NOMO-1 treated with DMSO at 0.1 percent for 48 hours (cell line): ENCODE data around the gene HHATL.

Experiments
- DNase-seq: peaks from one replicate; lab custom pipeline; 2025; ENCODE audit not compliant: unreplicated experiment; lab: John Stamatoyannopoulos, UW

The HHATL gene

DNA sequence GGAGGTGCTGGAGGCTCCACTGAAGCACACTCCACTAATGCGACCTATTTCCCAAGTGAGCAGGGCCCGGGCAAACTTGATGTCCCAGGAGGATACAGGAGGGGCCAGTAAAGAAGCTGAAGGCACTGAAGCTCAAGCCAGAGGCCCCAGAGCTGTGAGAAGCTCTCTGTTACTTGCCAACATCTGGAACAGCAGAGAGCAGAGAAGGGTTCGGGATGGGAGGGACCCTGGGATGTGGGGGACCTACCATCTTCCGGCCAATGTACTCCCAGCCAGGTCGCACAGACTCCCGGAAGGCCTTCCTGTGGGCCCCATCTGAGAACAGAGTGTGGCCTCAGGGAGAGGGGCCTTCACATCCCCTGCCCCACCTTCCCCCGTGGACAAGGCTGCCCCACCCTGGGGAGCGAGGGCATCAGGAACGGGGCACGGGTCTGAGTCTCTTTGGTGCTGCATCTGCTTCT, 3.1 kb downstream of the HHATL start:
- DNase-seq, result no peak

DNA sequence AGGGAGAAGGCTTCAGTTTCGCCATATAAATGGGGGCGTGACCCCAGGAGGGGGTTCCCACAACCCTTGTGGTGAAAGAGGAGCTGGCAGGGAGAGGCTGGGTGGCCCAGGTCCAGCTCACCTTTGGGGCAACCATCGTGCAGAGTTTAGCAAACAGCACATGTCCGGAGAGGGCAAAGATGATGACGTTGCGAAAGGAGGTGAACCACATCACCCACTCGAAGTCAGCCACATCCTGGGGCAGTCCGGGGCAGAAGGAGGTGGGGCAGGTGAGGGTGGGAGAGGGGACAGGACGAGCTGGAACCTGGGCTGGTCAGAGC, 3.7 kb downstream of the HHATL start:
- DNase-seq, result no peak

DNA sequence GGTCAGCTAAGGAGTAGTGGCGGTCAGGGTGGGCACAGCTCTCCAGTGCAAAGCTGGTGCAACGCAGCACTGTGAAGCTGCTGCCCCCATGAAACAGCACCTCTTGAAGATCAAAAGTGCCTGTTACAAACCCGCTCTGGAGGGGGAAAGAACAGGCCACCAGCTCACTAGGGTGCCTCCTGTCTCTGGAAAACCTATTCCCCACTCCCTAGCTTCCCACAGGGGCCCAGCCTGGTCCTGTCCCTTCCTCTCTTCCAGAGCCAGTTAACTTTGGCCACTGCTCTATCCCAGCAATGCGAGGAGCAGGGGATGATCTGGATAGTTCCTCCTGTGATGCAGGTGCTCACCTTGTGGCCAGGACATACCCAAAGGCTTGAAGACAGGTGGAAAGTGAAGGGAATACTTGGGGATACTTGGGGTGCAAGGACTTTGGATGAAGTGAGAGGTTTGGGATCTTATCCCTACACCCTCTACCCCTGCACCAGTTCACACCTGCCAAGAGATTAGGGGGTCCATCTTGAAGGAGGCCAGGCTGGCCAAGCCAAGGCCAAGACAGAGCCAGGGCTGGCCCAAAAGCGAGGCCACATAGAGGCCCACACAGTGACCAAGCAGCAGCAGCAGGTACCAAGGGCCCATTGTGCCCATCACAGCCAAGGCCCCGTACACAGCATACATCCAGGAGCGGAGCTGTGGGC, 4.2 kb downstream of the HHATL start:
- no peak for DNase-seq

DNA sequence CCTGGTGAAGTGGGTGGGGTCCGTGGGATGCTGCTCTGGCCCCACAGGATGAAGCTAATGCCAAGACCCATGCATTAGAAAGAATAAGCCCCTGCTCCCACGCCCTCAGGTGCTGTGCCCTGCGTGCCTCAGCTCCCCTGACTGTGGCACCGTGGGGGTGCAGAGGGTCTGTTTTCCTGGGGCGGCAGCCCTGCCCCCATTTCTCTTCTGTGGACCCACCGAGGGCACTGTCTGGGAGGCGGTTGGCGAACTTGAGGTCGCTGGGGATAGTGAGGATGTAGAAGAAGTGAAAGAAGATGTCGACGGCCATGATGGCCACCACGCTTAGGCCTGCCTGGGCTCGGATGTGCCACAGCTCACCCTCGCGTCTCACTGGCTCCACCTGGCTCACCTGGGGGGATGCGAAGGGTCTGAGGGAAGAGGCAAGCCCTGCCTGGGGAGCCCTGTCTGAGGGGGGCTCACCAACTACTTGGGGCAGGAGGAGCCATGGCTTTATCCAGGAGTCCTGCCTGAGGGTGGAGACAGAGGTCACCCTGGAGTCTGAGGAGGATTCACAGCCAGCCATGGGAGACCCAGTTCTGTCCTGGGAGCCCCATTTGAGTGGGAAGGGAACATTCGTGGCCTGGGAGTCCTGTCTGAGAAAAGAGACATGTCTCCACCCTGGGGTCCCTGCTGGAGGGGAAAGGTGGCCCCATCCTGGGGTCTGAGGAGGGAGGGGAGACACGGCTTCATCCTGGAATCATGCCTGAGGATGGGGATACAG, 5.1 kb downstream of the HHATL start:
- DNase-seq, result no peak

DNA sequence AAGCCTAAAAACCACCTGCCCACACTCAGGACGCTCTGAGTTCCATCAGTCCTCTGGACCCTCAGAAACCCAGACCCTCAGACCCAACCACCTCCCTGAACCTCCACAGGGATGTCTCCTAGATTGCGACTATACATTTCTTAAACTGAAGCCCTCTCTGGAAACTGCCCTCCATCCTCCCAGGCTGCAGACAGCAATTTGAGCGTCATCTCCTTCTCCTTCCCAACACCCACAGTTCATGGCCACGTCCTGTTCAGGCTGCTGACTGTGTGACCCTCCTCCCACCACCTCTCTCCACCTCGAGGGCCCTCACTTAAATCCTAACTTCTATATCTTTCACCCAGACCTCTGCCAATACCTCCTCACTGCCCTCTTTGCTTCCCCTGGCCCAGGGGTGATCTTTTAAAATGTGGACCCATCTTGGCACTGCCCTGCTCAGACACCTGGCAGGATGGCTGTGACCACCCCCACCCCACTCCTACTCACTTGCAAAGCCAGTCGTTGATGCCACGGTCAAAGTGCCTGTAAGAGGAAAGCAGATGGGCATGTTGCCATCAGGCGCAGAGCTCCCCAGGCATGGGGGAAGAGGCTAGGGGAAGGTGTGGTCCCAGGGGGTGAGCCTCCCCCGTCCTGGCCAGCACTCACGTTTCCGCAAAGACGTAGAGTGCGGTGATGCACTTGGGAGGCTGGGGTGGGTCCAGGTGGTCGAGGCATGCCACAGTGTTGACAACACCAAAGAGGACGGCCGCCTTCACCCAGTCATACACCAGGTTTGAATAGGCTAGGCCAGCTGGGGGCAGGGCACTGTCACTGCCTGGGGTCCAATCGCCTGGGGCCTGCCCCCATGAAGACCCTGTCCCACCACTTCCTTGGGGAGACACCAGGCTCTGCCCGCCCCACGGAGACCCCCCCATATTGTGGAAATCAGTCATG, 6.0 kb downstream of the HHATL start:
- no peak for DNase-seq

DNA sequence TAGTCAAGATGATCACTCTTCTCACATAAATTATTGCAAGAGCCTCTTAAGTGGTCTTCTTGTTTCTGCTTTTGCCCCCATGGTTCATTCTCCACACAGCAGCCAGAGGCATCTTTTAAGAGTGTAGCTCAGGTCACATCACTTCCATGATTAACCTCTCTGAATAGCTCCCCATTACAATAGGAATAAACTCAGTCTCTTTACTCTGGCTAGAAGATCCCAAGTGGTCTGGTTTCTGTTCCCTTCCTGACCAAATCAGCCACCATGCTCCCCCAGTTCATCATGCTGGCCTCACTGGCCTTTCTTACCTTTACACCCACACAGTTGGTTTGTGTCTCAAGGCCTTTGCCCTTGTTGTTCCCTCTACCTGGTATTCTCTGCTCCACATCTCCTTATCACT, 8.2 kb downstream of the HHATL start:
- DNase-seq, result no peak

DNA sequence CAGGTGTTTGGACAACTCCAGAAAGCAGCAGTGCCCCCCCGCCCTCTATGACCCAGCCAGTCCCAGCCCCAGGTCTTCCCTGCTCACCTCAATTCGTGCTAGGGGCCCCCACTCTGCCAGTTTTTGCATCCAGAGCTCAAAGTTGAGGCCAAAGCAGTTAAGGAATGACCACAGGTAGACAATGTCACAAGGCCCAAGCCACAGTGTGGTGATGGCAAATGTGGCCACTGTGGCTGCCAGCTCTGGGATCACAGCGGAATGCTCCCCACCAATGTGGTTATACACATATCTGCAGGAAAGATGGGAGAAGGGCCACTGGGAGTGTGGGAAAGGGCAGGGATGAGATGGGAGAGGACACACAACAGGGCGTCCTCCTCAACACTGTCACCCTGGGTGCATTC, 9.1 kb downstream of the HHATL start:
- DNase-seq, result no peak

DNA sequence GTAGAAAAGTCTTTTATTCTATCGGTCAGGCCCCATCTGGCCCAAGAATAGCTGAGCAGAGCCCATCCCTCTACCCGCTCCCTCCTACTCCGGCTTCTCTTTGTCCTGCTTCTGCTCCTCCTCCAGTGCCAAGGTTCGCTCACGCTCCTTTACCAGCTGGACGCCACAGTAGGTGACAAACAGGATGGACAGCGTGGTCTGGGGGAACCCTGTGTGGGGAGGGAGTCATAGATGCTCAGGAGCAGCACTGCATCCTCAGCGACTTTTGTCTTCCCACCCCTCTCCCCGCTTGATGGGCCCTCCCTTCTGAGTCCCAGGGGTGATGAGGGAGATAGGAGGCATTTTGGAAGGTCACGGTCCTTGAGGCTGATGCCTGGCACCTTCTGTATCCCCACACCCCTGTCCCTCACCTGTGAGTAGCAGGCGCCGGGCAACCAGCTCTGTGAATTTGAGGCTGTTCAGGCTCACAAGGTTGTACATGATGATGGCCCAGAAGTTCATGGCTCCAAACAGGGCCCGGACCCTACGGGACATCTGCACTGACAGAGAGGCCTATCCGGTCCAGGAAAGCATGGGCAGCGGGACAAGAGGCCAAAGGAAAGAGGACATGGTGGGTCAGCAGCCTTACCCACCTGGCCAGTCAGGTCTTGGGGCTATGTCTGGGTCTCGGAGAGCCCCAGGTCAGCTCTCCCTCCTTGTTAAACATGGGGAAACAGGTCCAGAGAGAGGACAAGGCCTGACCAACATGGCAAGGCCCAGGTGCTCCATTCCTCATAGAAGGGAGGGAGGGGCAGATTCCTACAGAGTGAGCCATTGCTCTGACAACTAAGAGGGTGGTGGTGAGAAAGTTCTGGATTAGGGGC, 9.7 kb downstream of the HHATL start:
- no peak for DNase-seq

DNA sequence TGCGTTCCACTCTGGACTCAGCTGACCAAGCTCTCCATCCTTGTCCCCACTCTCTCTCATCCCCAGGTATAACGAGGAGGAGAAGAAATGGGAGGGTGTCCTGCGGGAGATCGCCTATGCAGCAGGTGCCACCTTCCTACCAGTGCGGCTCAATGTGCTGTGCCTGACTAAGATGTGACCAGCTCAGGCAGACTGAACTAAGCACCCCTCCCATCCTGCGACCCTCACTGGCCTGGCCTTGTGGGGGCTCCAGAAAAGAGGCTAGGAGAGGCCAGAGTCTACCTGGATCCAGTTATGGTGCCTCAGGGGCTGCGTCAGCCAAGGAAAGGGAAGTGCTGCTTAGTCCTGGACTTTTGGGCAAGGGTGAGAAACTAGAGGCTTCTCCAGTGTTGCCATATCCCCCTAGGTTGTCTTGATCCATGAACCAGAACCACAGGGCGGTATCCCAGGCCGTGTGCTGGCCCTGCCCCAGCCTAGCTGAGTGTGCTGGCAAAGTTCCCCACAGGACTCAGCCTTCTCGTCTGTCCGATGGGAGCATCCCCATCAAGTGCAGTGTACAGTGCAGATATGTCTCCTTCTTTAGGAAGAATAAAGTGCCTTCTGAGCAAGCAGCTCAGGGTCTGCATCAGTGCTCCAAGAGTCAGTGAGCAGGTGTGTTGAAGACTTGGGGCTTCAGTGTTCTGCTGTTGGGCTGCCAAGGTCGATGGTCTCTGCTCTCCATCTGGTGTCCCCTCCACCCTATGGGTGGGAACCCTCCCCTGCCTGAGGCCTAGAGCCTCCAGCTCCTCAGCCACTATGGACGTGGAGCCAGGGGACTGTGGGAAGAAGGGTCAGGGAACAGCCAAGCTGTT, 10.6 kb downstream of the HHATL start:
- DNase-seq, result no peak

DNA sequence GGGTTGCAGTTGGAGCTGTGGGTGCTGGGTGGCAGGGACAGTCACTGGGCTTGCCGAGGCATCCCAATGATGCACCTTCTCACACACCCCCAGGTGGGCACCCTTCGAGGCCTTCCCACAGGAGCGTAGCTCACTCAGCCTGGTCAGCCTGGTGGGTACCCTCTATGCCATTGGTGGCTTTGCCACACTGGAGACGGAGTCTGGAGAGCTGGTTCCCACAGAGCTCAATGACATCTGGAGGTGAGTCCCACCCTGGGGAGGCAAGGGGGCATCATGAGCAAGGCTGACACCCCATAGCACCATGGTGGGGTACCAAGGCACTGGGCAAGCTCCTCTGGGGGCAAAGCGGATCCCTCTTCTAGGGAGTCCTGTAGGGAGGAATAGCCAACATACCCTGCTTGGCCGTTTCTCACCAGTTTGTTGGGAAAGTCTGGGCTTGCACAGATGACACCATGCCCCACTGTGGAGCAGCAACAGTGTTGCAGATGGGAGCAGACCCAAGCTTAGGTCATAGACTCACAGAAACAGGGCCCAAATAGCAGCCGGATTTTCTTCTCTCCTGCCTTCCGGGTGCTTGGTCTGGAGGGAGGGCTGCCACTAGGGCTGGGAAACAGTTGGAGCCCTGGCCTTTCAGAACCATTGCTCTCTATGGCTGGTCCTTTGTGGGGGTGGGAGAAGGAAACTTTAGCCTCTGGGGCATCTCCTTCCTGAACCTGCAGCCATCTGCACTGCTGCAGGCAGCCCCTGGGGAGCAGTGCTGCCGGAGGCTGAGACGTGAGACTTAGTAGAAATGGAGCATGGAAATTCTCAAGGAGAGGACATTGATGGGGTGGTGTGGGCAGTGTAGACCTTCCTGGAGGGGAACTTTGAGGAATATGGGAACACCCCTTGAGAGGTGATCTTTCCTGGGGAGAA, 11.6 kb downstream of the HHATL start:
- DNase-seq, result no peak

DNA sequence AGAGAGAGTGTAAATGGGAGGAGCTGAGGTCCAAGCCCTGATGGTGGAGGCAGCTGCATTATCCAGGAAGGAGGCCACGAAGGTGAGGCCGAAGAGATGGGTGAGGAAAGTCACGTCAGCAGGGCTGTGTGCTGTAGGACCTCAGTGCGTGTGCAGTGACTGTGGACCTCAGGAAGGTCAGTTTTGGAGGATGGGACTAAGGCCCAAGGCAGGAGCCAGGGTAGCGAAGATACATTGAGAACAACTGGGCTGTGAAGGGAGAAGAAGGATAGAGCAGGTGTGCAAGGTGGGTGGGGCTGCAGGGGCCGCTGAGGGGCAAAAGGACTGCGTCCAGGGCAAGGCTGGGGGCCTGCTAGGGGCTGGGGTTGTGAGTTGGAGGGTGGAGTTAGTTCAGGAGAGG, 12.4 kb downstream of the HHATL start:
- DNase-seq, result no peak

DNA sequence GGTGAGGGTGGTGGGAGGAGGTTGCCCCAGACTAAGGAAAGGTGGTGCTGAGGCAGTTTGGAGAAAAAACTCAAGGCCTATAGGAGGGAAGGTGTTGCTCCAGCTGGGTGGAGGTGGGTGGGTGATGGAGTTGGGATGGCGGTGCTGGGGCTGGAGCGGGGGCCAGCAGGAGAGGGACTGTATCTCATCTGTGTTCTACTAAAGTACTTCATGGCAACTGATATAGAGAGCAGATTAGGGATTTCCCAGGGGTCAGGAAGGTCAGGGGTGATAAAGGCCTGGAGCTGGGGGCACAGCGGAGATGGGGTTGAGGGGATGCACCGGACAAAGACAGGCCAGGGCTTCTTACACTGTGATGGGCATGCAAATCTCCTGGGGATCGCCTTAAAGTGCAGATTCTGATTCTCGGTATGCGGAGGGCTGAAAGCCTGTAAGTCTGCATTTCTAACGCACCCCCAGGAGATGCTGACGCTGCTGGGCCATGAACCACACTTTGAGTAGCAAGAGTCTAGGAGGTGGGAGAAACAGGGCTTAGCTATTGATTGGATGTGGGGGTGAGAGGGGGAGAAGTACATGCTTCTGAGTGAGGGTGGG, 13.1 kb downstream of the HHATL start:
- no peak for DNase-seq

DNA sequence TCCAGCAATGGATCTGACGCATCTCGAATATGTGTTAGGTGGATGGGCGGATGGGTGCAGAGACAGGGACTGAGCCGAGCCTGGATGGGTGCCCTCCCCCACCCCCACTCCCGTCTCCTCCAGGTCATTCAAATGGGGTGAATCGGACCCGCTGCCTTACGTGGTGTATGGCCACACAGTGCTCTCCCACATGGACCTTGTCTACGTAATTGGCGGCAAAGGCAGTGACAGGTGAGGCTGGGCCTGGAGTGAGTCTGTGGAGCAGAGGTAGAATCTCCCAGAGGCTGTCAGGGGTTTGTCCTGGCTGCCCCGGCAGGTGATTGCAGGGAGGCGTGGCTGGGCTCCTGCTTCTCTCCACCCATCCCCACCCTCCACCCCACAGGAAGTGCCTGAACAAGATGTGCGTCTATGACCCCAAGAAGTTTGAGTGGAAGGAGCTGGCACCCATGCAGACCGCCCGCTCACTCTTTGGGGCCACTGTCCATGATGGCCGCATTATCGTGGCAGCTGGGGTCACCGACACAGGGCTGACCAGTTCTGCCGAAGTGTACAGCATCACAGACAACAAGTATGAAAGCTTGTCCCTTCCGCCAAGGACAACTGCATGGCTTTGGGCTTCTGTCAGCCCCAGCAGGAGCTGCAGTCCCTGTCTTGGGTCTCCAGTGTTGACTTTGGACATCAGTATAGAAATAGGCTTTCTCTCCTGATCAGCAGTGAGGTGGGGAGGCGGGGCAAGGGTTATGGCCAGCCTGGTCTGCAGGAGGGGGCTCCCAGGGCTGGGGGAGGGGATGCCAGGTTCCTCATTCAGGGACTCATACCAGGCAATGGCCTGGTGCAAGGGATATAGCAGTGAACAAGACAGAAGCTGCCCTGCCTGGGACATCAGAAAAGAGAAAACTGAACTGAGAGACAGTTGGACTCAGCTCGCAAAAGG, 13.8 kb downstream of the HHATL start:
- no peak for DNase-seq

DNA sequence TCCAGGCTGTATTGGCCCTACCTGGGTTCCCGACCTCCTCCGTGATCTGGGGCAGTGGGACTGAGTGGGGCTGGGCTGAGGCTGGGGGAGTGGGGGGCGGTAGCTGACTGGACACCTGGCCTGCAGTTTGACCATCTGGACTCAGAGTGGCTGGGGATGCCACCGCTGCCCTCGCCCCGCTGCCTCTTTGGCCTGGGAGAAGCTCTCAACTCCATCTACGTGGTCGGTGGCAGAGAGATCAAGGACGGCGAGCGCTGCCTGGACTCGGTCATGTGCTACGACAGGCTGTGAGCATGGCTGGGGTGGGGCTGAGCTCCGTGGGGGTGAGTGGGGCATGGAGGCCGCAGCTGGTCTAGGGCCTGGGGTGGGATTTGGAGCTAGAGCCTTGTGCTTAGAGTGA, 14.6 kb downstream of the HHATL start:
- DNase-seq, result no peak

DNA sequence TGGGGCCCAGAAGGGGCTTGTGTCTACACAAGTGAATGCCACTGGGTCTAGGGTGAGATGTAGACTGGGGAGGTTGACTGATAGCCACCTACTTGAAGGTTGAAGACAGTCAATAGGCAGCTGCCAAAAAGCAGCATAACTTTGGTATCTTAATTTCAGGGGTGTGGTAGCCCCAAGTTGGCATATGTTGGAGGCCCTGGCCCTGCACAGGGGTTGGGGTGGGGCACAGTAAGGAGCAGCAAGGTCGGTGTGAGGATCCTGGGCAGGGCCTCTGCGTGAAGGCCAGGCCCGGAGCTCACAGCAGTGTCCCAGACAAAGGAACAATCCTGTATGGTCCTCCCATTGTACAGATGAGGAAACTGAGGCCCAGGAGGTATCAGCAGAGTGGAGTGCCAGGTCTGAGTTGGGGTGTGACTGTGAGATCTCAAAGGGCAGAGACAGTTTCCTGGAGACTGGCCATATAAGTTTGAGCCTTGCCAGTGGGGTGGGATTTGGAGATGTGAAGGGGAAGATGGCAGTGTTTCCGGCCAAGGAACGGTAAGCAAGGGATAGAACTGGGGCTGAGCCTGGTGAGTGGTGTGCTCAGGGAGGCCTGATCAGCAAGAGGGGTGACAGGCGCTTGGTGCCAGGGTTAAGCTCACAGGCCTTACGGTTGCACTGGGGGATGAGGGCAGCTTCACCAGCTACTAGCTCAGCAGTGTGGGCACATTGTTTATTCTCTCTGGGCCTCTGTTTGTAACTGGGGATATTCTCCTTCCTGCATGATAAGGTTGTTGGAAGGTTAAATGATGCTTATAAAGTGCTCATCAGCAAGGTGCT, 15.6 kb downstream of the HHATL start:
- no peak for DNase-seq
